Posterior cingulate gyrus (tissue), 11 donors: Measurements from ENCODE around the gene PHACTR3.

Source experiments
- DNase-seq, 10 donors: peaks; one replicate each; pipeline versions ENCODE4 v3.0.0 to v3.0.0-alpha.2; 2020 to 2021; ENCODE audit warnings: mixed read lengths in 3 of 10
- intact Hi-C: fragments of 100-400 bp; cut with DNase I; formaldehyde crosslinking; loops from one replicate; pipeline ENCODE4 v1.15.1; 2023

The PHACTR3 gene

GRCh38 chr20:59723108-59723500 is 118.8 kb downstream of the PHACTR3 start:
- intact Hi-C loops: no loop called here
- DNase-seq: no peak

GRCh38 chr20:59723607-59724456 is 119.5 kb downstream of the PHACTR3 start:
- intact Hi-C loops: no loop called here
- peak in 1 of 10 donors; percentile 57 for DNase-seq

GRCh38 chr20:59724457-59725366 is 120.4 kb downstream of the PHACTR3 start:
- DNase-seq: peak in 1 of 10 donors; percentile 53
- intact Hi-C loops: no loop called here

GRCh38 chr20:59725476-59726280 is 121.3 kb downstream of the PHACTR3 start:
- DNase-seq: peak in 1 of 10 donors; percentile 88
- intact Hi-C loops: no loop called here

GRCh38 chr20:59726281-59726595 is 121.9 kb downstream of the PHACTR3 start:
- DNase-seq: peak in 1 of 10 donors; percentile 59
- intact Hi-C loops: no loop called here

DNA sequence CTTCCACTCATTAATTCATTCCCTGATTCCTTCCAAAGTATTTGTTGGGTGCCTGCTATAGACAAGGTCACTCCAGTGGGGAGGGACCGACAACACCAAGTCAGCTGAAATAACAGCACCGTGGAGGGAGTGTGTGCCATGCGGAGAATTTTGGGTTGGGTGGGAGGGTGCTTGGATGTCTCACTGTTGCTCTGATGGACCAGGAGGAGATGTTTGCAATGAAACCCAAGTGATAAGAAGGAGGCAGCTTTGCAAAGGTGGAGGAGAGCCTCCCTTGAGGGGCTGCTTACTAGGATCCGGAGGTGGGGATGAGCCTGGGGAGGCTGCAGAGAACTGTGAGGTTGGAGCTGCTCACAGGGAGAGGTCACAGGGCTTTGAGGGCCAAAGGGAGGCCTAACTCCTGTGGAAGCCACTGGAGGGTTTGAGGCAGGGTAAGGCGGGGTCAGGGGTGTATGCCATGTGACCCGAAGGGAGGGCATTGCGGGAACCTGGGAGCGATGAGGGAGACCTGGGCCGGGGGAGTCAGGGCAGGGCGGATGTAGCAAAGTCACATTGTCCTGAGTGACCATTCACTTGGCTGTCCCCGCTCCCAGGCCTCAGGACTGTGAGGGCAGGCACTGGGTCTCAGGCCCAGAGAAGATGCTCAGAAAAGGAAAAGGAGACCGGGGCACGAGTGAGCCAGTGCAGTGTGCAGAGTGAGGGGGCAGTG is 124.5 kb downstream of the PHACTR3 start:
- intact Hi-C loops: no loop called here
- peak in 1 of 10 donors; percentile 66 for DNase-seq

DNA sequence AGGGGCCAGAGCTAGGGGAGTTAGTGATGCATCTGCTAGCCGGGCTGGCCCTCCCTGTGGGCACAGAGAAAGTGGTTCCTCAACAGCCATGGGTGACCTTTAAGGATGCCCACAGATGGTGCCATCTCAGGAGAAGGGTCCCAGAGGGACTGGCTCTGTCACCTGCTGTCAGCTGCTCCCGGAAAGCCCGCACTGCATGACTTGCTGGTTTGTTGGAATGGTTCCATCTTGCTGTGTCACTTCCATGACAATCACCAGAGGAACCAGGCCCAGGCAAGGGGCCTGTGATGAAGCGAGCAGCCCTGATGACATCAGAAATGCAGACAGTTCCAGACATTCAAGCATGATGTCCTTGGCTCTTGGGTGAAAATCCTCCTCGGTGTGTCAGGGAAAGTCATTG is 125.2 kb downstream of the PHACTR3 start:
- DNase-seq: peak in 1 of 10 donors; percentile 44
- intact Hi-C loops: no loop called here

- no peak for DNase-seq
- intact Hi-C loops: no loop called here
Measured at GRCh38 chr20:59730722-59731121, 126.4 kb downstream of the PHACTR3 start.

DNA sequence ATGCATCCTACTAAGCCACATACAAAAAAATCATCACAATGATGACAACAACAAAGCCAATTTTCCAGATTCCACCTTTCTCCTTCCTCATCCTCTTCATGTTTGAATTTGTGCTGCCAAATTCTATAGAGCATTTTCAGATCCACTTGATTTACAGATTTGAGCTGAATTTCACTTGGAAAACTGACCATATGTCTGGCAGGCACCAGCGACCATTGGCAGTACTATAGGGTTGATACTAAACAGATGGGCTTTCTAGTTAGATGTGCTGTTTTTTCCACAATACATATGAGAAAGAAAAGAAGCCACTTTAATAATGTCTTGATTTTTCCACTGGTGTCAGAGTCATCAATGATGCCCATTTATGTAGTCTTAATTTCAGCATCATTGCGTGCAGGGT is 127.0 kb downstream of the PHACTR3 start:
- intact Hi-C loops: no loop called here
- DNase-seq: no peak

- peak in 1 of 10 donors; percentile 24 for DNase-seq
- intact Hi-C loops: no loop called here
Measured at GRCh38 chr20:59733351-59733750, 129.0 kb downstream of the PHACTR3 start.

GRCh38 chr20:59735486-59735885 is 131.1 kb downstream of the PHACTR3 start:
- intact Hi-C loops: no loop called here
- peak in 1 of 10 donors; percentile 62 for DNase-seq

DNA sequence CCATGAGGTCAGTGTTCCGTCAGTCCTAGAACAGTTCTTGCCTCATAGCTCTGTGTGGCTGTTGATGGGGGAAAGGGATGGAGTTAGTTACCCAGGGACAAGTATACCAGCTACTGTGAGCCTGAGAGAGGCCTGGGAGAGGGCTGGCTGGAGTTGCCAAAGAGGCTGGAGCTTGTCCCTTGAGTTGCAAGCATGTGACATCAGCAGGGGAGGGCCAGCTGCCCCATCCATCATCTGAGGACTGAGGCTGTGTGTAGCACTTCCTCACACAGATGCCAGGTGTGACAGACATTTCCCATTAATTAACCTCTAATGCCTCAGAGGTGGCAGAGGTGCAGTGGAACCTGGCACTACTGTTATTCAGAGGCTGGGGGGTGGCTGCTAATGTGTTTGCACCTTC is 131.6 kb downstream of the PHACTR3 start:
- intact Hi-C loops: no loop called here
- DNase-seq: peak in 2 of 10 donors; percentile 27 to 85

DNA sequence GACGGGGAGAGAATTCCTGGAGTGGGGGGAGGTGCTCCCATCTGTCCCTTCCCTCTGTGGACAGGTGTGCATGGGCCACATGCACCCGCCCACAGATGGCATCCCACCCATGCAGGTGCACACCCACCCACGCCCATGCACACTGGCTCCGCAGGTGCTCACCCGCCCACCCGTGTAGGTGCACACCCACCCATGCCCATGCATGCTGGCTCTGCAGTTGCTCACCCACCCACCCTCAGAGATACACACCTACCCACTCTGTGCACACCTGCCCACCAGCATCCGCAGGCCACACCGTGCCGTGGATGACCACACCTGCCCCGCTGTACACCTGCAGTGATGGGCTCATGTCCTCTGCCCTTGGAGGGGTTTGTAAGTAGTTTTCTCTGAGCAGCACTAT is 132.0 kb downstream of the PHACTR3 start:
- peak in 2 of 10 donors; percentile 7 to 77 for DNase-seq

GRCh38 chr20:59737073-59737666 is 132.8 kb downstream of the PHACTR3 start:
- peak in 2 of 10 donors; percentile 8 to 49 for DNase-seq
- intact Hi-C loops: no loop called here

More for the DNA sequence above, 132.0 kb downstream of the PHACTR3 start:
- intact Hi-C loops: no loop called here

- intact Hi-C loops: no loop called here
- peak in 1 of 10 donors; percentile 48 for DNase-seq
Measured at GRCh38 chr20:59737816-59738215, 133.5 kb downstream of the PHACTR3 start.

- peak in 1 of 10 donors; percentile 22 for DNase-seq
- intact Hi-C loops: no loop called here
Measured at GRCh38 chr20:59738851-59739250, 134.5 kb downstream of the PHACTR3 start.

- intact Hi-C loops: no loop called here
- DNase-seq: peak in 1 of 10 donors; percentile 71
Measured at GRCh38 chr20:59740621-59741020, 136.3 kb downstream of the PHACTR3 start.

DNA sequence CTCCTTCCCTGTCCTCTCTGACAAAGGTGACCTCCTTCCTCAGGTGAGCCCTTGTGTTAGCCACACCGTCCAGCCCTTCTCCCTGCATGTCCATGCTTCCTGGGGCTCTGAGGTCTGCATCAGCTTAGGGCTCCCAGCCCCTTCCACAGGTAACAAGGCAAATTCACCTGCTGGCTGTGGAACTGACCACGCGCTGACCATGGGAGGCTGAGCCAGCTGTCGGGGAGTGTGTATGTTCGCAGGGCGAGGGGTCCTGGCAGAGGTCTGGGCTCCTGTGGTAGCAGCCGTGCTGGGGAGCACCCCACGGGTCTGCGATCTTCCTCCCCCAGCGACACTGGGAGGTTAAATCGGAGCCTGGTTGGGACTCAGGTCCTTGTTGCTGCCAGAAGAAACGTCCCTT is 136.7 kb downstream of the PHACTR3 start:
- intact Hi-C loops: no loop called here

GRCh38 chr20:59742351-59743095 is 138.2 kb downstream of the PHACTR3 start:
- intact Hi-C loops: no loop called here
- peak in 2 of 10 donors; percentile 11 to 59 for DNase-seq

More for the DNA sequence above, 136.7 kb downstream of the PHACTR3 start:
- DNase-seq: no peak
